Cerebellar nuclear complex (tissue), 1 donor: ENCODE measurements around the gene SAPCD1.

Experiments used
- DNase-seq, 2 experiments: peaks; one replicate each; lab custom pipeline; 2025; lab: John Stamatoyannopoulos, UW

Gene SAPCD1

GRCh38 chr6:31729515-31729978, 32.9 kb upstream of the SAPCD1 start:
- no peak for DNase-seq

GRCh38 chr6:31729979-31730630, 32.4 kb upstream of the SAPCD1 start:
- no peak for DNase-seq

- DNase-seq, result no peak
These were observed 31.8 kb upstream of the SAPCD1 start for GRCh38 chr6:31730631-31731086.

- DNase-seq, result no peak
These were observed 30.4 kb upstream of the SAPCD1 start for GRCh38 chr6:31732029-31732428.

GRCh38 chr6:31733734-31734133, 28.7 kb upstream of the SAPCD1 start:
- DNase-seq, result no peak

GRCh38 chr6:31734247-31734820, 28.1 kb upstream of the SAPCD1 start:
- no peak for DNase-seq

GRCh38 chr6:31734821-31735406, 27.5 kb upstream of the SAPCD1 start:
- DNase-seq, result no peak

GRCh38 chr6:31736021-31736767, 26.3 kb upstream of the SAPCD1 start, which contains the start of gene CLIC1:
Gene CLIC1 (minus strand): TSS chr6:31736530. CDS start chr6:31736300, 230 bp downstream.
- no peak for DNase-seq

GRCh38 chr6:31736768-31737314, 25.6 kb upstream of the SAPCD1 start:
- DNase-seq, result no peak

- DNase-seq, result no peak
These were observed 25.0 kb upstream of the SAPCD1 start for GRCh38 chr6:31737315-31737990.

GRCh38 chr6:31737991-31738979, 24.2 kb upstream of the SAPCD1 start:
- DNase-seq, result no peak

- peak; percentile 93 to 98 for DNase-seq
These were observed 22.6 kb upstream of the SAPCD1 start, which contains the start of gene MSH5 for GRCh38 chr6:31739639-31740396. Gene MSH5 (plus strand): TSS chr6:31740005. CDS start chr6:31740467, 462 bp downstream.

GRCh38 chr6:31740397-31741223, 21.8 kb upstream of the SAPCD1 start:
- DNase-seq, result no peak

- DNase-seq, result no peak
These were observed 20.6 kb upstream of the SAPCD1 start for GRCh38 chr6:31741815-31742214.

- no peak for DNase-seq
These were observed 19.6 kb upstream of the SAPCD1 start for GRCh38 chr6:31742894-31743293.

GRCh38 chr6:31744422-31744821, 18.0 kb upstream of the SAPCD1 start:
- DNase-seq, result no peak

GRCh38 chr6:31749301-31750036, 13.0 kb upstream of the SAPCD1 start:
- DNase-seq, result no peak
